Measurements from ENCODE around the gene SFI1.
"Not testable (repeated sequence)": the region's sequence is repeated elsewhere in the genome, so short reads cannot be mapped to it uniquely, and the experiment has no call there.

The SFI1 gene, protein sequence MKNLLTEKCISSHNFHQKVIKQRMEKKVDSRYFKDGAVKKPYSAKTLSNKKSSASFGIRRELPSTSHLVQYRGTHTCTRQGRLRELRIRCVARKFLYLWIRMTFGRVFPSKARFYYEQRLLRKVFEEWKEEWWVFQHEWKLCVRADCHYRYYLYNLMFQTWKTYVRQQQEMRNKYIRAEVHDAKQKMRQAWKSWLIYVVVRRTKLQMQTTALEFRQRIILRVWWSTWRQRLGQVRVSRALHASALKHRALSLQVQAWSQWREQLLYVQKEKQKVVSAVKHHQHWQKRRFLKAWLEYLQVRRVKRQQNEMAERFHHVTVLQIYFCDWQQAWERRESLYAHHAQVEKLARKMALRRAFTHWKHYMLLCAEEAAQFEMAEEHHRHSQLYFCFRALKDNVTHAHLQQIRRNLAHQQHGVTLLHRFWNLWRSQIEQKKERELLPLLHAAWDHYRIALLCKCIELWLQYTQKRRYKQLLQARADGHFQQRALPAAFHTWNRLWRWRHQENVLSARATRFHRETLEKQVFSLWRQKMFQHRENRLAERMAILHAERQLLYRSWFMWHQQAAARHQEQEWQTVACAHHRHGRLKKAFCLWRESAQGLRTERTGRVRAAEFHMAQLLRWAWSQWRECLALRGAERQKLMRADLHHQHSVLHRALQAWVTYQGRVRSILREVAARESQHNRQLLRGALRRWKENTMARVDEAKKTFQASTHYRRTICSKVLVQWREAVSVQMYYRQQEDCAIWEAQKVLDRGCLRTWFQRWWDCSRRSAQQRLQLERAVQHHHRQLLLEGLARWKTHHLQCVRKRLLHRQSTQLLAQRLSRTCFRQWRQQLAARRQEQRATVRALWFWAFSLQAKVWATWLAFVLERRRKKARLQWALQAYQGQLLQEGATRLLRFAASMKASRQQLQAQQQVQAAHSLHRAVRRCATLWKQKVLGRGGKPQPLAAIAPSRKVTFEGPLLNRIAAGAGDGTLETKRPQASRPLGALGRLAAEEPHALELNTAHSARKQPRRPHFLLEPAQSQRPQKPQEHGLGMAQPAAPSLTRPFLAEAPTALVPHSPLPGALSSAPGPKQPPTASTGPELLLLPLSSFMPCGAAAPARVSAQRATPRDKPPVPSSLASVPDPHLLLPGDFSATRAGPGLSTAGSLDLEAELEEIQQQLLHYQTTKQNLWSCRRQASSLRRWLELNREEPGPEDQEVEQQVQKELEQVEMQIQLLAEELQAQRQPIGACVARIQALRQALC

GRCh38 chr22:31496007-31496734 lies at the start of gene SFI1:
TSS of gene SFI1 (plus strand) at chr22:31496536. CDS start at chr22:31508285, 11,749 bp downstream.
- DNase-seq: peak; percentile 89

DNA sequence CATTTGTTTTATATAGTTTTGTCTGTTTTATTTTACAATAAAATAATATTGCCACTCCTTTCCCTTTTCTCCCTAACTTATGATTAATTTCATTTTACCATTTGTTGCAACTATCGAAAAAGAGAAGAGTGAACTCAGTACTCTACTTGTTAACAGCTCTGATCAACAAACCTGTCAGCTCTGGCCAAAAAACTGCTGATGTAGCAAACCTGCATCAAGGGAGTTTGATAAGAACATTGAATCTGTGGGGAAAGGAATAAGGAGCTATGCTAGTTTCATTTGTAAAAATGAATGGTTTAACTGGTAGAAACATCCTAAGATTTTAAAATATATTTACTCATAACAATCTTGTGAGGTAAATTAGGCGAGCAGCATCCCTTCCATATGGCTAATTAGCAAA lies 49.6 kb upstream of the SFI1 start:
- no peak for DNase-seq

DNA sequence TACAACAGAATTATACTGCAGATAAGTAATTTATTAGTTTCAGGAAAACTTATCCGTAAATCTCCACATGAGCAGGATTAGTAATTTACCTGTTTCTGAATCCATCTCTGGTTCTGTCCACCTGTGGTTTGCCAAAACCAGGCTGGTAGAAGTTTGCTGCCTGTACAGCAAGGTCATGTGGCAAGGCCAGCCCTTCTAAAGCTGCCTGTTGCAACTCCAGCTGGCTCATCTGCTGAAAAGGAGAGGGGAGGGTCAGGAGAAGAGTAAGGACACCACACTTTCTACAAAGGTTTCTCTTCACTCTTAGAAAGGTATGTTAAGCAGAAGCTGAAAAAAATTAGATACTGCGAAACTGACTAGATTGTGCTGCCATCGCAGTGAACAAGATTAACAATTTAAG lies 49.0 kb upstream of the SFI1 start:
- no peak for DNase-seq

DNA sequence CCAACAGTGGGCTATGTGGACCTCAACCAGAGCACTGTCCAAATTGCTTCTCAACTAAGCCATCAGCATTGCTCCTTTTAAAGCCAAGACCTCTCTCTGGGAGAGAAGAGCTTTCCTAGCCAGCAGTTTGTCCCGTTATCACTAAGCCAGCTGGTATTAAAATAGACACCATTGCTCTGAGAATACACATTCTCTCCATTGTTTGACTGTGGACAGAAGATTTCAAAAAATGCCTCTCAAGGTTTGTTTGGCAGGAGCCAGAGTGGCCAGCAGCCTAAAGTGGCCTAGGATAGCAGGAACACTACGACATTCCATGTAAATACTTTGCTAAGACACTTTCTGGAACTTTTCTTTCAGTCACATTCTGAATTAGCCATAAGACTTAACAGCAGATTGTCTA lies 48.0 kb upstream of the SFI1 start:
- DNase-seq: no peak

DNA sequence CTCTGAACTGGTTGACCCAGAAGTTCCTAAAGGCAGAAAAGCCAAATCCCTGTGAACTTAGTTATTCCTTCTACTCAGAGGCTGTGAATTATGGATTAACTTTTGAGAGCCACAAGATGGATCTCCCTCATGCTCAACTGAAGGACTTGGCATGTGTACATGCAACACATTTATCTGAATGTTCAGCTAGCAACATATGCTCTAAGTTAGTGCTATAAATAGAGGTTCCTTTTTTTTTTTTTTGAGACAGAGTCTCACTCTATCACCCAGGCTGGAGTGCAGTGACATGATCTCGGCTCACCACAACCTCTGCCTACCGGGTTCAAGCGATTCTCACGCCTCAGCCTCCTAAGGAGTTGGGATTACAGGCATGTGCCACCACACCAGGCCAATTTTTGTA lies 46.8 kb upstream of the SFI1 start:
- DNase-seq: no peak

- no peak for DNase-seq
Measured at GRCh38 chr22:31451709-31452571, 44.4 kb upstream of the SFI1 start.

DNA sequence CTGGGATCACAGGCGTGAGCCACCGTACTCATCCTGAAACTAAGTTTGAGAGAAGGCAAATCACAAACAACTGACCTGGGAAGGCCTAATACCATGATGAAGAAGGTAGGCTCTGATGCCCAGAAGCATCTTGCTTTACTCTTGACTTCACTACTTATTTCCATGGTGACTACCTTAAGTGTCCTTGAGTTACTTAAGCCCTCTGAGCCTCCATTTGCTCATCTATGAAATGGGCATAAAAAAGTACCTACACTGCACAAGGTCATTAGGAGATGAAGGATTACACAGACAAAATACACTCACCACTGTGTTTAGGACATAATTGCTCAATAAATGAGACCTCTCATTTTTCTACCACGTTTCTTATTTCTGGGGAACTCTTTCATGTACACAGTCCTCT lies 34.6 kb upstream of the SFI1 start:
- no peak for DNase-seq

GRCh38 chr22:31465307-31465706 lies 31.0 kb upstream of the SFI1 start:
- DNase-seq: no peak

DNA sequence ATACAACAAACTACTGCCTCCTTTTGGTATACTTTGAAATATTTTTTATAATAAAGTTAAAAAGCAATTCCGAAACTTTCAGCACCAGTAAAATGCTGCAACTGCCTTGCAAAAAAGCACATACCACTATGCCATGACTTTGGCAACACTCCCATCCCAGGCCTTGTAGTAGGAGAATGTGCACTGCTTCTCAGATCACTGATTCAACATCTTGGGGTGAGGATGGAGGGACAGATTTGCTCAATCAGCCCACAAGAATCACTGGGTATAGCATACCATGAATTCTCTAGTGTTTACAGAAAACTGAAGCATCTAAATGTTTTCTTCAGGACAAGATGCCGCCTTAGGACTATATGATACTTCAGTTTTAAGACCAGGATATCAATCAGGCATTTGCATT lies 21.6 kb upstream of the SFI1 start:
- DNase-seq: no peak

DNA sequence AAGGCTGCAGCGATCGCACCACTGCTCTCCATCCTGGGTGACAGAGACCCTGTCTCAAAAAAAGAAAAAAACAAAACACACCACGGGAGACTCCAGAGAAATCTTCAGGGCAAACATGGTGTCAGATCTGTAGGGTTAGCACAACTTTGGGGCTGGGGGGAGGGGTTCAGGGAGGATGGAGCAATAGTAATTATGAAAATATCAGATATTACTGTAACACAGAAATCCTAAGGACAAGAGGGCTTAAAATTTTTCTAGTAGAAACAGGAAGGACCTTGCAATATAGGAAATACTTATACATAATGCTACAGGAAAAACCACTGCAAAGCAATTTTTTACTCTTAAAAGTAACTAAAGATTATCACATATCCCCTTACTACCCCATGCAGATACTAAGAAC lies 20.5 kb upstream of the SFI1 start:
- no peak for DNase-seq

DNA sequence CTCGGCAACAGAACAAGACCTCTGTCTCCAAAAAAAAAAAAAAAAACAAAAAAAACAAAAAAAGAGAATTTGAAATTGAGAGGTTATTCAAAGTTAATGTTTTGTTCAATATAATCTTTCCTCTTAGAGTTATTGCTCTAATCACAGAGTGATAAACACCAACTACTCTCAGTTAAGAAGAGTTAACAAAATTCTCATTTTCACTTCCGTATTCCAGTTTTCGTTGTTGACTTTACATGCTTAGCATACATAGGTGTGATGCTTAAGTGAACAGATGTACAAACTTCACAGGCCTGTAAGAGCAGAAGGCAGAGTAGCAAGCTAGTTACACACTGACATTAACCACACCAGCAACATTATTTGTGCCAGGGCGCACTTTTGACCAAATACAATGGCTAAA lies 19.0 kb upstream of the SFI1 start:
- no peak for DNase-seq

DNA sequence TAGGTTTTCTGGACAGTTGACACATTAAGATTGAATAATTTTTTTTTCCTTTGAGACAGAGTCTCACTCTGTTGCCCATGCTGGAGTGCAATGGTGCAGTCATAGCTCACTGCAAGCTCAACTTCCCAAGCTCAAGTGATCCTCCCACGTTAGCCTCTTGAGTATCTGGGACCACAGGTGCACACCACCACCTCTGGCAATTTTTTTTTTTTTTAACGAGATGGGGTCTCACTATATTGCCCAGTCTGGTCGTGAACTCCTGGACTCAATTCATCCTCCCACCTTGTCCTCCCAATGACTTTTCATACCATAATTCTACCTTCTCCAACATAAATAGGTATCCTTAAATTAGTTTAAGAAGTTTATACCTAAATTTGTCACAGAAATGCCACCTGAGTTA lies 15.2 kb upstream of the SFI1 start:
- no peak for DNase-seq

- not testable (repeated sequence) for DNase-seq
Measured at GRCh38 chr22:31482470-31482869, 13.9 kb upstream of the SFI1 start.

GRCh38 chr22:31486369-31486768 lies 10.0 kb upstream of the SFI1 start:
- not testable (repeated sequence) for DNase-seq

GRCh38 chr22:31486951-31487350 lies 9.4 kb upstream of the SFI1 start:
- DNase-seq: no peak

DNA sequence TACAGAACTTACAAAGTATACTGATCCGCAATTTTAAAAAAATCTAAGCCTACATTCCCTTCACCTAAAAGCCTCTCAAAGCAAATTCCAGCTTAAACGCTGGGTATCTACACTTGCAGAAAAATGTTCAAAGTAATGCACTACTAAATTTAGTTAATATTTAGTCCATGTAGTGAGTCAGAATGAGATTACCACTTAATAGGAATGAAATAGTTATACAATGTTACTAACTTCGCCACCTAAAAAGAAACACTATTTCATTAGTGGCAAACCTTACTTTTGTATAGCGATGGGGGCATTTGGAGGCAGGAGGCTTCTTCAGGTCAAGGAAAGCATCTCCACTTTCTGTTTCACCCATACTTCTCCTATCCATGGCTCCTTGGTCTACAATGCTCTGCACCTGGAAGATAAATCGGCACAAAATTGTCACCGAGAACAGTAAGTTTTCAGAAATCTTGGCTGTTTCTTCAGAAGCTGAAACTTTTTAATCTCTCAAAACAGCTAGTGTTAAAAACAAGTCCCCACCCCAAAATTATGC lies 7.9 kb upstream of the SFI1 start:
- DNase-seq: no peak

GRCh38 chr22:31488988-31489617 lies 7.2 kb upstream of the SFI1 start:
- no peak for DNase-seq

- peak; percentile 76 for DNase-seq
Measured at GRCh38 chr22:31489632-31490495, 6.5 kb upstream of the SFI1 start, which contains the start of gene EIF4ENIF1. TSS of gene EIF4ENIF1 (minus strand) at chr22:31489842. CDS start at chr22:31488718, 1,124 bp downstream.

DNA sequence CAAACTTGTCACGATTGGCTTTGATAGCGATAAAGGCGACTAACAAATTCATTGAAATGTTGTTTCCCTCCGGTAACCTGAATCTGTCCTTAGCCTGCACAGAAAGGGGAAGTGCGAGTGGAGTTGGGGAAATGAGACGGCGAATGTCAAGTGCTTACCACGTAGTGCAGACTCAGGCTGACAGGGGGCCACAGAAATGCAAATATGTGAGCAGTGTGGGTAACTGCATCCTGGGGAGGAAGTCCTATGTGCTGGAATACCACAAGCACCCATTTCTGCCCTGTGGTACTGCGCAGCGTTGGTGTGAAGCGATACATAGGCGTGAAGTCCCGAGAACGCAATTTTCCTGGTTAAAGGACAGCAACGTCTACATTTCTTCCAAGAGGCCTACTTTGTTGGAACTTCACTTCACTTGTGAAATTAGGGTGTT lies 5.8 kb upstream of the SFI1 start:
- DNase-seq: peak; percentile 12
